Measurements from ENCODE around the gene FTO.

Gene FTO

DNA sequence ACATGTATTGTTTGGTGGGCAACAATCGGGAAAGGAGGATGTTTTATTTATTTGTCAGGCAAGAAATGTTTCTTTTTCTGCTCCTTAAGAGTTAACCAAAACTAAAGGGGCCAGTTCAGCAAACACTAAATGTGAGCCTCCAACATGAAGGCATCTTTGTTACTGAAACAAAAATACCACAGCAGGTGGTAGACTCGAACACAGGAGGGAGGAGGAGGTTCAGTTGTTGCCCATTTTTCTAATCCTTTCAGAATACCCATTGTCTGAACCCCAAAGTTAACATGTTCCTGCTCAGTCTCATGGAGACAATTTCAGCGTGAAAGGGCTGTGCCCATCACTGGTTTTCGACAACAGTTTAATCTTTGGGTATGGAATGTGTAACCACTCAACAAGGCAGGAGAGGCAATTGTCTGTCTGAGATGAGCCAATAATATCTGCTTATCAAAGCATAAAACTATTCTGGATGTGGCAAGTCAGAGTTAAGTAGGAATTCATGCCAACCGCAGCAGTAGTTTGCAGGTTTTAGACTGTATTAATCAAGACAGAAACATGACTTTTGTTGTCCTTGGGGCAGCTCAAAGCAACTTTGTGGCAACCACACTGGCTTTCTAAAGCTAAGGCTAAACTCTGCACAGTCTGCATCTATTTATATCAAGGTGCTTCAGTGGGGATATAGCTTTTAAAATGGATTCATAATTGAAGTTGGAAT, 211.7 kb downstream of the FTO start:
- intact Hi-C loops (cut with DNase I), result no loop called here
- no peak for DNase-seq

GRCh38 chr16:53920988-53921387, 217.0 kb downstream of the FTO start:
- DNase-seq, result no peak
- intact Hi-C loops (cut with DNase I), result no loop called here

DNA sequence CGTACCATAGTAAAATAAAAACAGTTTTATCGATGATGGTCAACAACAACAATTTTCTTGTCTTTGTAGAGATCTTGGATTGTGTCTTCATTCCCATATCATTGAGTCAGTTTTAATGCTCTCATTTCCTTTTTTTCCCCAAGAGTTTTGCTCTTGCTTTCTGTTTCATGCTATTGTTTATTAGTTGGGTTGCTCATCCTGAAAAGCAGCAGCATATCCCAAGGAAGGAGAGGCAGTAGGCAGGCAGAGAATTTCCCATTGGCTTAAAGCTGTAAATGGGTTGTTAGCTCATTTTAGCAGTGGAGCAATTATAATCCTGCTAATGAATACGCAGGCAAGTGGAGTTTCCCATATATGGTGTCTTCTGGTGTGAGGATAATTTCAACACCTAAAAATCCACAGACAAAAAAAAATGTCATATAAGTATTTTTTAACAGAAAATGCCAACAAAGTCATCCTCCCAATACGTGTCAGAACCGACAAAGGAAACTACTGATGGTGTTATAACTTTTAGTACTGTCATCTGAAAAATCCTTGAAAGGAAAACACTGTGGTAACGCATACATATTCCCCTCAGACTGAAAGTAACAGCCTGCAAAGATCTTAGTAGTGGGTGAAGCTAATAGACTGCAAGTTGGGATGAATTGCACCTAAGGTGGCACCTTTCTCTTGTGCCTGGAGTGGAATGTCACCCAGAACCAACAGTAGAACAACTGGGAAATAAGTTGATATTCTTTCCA, 218.3 kb downstream of the FTO start:
- intact Hi-C loops (cut with DNase I), result no loop called here
- DNase-seq, result no peak

- intact Hi-C loops (cut with DNase I), result no loop called here
- no peak for DNase-seq
Observed at GRCh38 chr16:53922807-53923571, 219.0 kb downstream of the FTO start.

DNA sequence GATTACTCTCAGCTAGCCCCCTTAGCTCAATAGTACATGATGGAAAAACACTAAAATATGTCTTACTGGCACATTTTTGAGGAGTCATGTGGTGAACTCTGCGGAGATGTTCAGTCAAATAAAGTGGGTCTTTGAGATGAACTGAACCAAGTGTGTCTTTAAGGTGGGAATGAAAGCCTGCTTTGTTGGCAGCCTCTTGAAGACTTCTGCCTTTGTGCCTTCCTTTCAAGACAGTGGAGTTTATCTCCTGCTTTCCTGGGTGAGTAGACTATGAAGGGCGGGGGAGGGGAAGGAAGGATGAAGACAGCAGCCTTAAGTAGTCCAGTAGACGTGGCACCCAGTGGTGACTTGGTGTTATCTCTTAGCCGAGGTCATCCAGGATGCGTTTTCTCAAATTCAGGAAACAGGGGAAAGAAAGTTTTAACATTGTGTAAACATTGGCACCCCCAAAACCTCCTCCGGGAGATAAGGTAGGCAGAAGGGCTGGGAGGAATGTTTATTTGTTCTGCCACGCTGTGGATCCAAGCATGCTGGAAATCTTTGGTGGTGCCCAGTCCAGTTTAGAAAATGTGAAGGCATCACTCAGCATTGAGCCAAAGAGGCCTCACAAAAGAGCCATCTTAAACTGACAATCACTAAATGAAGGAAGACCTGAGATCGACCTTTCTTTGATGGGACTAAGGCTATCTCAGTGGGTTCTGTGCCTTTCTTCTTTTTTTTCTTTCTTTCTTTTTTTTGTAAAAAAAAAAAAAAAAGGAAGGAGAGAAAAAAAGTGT, 220.6 kb downstream of the FTO start:
- DNase-seq, result no peak
- intact Hi-C loops (cut with DNase I), result no loop called here

DNA sequence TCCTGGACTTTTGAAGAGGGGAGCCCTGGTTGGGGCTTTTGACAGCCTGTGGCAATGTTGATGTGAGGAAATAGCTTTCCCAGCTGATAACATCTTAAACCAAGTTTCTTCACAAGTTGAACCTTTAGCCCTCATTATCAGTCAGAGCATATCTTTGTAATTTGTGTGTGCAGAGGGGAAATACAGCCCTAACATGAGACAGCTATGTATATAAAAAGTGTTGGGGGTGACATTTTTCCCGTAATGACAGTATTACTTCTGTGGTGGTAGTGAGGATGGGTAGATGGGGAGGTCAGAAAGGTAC, 221.1 kb downstream of the FTO start:
- no peak for DNase-seq
- intact Hi-C loops (cut with DNase I), result no loop called here

DNA sequence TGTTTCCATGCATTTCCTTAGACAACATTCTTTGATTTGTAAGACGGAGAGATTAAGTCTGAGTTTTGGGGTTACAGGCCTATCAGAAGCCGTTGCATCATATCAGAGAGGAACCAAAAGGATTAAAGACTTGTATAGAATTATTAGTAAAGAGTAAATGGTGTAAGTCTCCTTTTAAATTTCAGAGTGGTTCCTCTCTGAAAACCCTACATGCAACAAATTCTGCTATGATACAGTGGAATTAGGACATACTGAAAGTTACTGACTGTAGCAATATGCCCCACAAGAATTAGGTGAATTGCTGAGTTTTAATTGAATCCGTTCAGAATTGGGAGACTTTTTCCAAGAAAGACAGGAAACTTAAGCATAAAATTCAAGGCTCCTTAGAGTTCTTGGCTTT, 221.6 kb downstream of the FTO start:
- intact Hi-C loops (cut with DNase I), result no loop called here
- no peak for DNase-seq

DNA sequence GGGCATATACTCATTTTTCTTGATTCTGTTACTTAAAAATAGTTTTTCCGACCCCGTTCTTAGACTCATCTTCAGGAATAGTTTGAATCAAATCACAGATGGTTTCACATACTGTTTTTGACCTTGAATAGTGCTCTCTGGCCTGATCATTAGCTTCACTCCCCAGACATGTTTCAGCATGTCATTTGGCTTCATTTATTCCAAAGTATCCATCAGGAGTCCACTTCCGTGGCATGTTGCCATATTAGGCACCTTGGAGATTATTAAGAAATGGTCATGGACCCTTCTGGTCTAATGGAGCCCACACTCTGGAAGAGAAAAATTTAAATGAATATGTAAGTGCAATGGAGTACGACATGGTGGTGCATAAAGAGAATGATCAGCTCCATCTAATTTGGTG, 222.3 kb downstream of the FTO start:
- DNase-seq, result no peak
- intact Hi-C loops (cut with DNase I), result no loop called here

GRCh38 chr16:53932975-53933374, 229.0 kb downstream of the FTO start:
- intact Hi-C loops (cut with DNase I), result no loop called here
- no peak for DNase-seq

- intact Hi-C loops (cut with DNase I), result no loop called here
- DNase-seq, result no peak
Observed at GRCh38 chr16:53933407-53933806, 229.5 kb downstream of the FTO start.

DNA sequence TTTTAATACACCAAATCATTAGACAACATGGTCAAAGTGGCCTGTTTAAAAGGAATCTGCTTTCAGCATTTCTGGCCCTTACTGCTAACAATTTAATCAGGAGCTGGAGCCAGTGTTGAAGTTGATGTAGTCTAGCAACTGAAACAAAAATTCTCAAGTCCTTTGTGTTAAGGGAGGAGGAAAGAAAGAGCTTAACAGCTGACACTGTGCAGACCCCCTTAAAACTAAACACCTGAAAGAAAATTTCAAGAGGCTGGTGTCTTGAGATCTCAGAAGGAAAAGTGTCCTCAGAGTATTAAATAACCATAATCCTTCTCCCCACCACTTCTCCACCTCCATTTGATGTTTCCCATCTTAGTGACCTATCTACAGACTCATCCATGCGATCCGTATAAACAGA, 232.1 kb downstream of the FTO start:
- DNase-seq, result no peak
- intact Hi-C loops (cut with DNase I), result no loop called here

DNA sequence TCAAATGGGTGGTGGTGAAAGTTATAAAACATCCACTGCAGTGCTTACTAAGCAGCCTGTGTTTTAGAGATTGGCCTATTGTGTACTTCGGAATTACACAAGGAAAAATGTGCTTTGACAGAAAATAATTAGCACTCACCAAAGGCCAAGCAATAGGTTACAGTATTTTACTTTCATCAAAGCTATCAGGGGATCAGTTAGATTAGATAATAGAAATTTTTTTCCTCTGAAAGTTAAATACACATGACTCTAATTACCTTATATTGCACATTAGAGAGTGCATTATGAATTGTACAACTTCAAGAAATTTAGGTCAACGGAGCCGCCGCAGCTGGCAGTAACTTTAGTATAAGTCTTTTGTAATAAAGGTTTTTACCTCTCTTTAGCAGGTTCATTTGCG, 232.6 kb downstream of the FTO start:
- intact Hi-C loops (cut with DNase I), result no loop called here
- DNase-seq, result no peak

- intact Hi-C loops (cut with DNase I), result no loop called here
- no peak for DNase-seq
Observed at GRCh38 chr16:53937161-53937880, 233.4 kb downstream of the FTO start.

- no peak for DNase-seq
- intact Hi-C loops (cut with DNase I), result no loop called here
Observed at GRCh38 chr16:53944025-53944424, 240.1 kb downstream of the FTO start.

DNA sequence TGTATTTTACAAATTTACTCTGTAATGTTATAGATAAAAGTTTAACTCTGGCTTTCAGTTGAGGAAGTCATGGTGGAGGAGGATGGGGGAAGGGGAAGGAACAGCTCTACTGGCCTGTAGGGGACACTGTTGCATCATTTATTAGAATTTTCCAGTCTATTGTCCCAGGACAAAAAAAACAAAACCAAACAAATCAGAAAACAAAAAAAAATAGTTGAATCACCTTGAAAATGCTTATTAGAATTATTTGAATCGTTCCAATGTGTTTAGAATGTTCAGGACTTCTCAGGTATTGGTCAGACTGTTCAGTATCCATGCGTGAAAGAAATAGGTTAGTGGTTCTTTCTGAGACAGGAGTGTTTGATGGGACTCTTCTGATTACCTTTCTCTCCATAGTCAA, 242.0 kb downstream of the FTO start:
- no peak for DNase-seq
- intact Hi-C loops (cut with DNase I), result no loop called here

- peak in 1 of 10 donors; percentile 42 for DNase-seq
- intact Hi-C loops (cut with DNase I), result no loop called here
Observed at GRCh38 chr16:53946746-53947386, 242.9 kb downstream of the FTO start.

DNA sequence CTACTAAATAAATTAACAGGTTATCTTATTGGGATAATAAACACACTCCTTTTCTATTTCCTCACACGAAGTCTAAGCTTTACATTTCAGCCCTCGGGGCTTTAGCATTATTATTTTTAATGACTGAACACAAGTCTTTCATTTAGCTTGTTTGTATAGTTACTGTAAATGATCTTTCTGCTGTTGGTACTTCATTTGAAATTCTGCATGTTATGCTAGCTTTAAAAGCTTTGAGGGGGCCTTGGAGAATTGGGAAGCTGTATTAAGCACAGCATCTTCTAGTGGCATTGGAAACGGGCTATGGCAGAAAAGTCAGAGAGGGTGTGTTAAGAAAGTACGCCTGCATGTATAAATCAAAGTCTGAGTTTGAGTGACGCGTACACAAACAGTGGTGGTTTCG, 243.7 kb downstream of the FTO start:
- intact Hi-C loops (cut with DNase I), result no loop called here
- no peak for DNase-seq

GRCh38 chr16:53948326-53948725, 244.4 kb downstream of the FTO start:
- intact Hi-C loops (cut with DNase I), result no loop called here
- no peak for DNase-seq

DNA sequence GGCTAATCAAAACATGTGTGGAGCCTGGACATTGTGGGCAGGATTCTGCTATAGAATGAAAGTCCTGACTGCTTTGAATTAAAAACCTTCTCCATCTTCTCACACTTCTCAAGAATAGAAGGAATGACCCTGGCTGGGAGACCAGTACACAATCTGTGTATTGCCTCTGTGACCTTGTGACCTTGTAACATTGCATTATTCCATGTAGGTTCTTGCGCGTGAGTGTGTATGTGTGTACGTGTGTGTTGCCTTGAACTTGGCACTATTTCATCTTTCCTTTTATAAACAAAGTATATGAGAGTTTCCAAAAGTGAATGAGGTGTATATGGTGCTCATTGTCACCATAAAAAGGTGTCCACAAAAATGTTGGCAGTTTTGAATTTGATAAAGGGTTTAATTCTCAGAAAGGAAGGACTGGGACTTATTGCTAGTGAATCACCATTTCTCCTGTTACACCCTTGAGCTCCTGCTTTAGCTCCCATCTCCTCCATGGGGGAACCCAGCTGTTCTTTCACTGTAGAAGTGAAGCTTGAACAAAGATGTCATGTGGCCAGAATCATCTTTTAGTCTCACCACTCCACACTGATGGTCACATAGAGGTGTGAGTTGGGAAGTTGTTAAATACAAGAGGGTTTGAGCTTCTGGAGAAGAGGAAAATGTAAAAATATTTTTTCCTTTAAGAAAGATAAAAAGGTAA, 244.9 kb downstream of the FTO start:
- intact Hi-C loops (cut with DNase I), result no loop called here

More for the DNA sequence above, 244.9 kb downstream of the FTO start:
- DNase-seq, result no peak

Data from posterior cingulate gyrus (tissue), 11 donors.